Prostate gland (tissue), 2 donors: Measurements from ENCODE around the gene PRSS1. TPM values are rescaled to one million over a fixed set of nuclear protein-coding genes. Genes with fewer than 3 reads are reported as not detected.
"Not testable (repeated sequence)": the region's sequence is repeated elsewhere in the genome, so short reads cannot be mapped to it uniquely, and the experiment has no call there.

Source experiments
- DNase-seq: peaks from one replicate; pipeline ENCODE4 v3.0.0-alpha.2; 2019; ENCODE audit warnings: low spot score
- H3K27ac ChIP-seq, 2 donors: fragments of 200-600 bp; sonication (generic); 2 replicates each; pipeline ENCODE4 v1.5.1; 2017 to 2019
- H3K27me3 ChIP-seq: fragments of 200-600 bp; sonication (generic); replicated peaks from 2 replicates; pipeline ENCODE4 v1.5.1; 2019; ENCODE audit not compliant: insufficient read depth
- H3K36me3 ChIP-seq, 2 donors: fragments of 200-600 bp; sonication (generic); 1 replicate in 1 of 2; 2 replicates in 1 of 2; pipeline versions ENCODE4 v1.5.1 to v1.8.1; 2017 to 2019
- H3K4me1 ChIP-seq: fragments of 200-600 bp; sonication (generic); replicated peaks from 2 replicates; pipeline ENCODE4 v1.5.1; 2019
- H3K4me3 ChIP-seq, 2 donors: fragments of 200-600 bp; sonication (generic); 2 replicates each; pipeline ENCODE4 v1.5.1; 2017 to 2019
- H3K9me3 ChIP-seq: fragments of 200-600 bp; sonication (generic); 2 replicates; pipeline ENCODE4 v1.5.1; 2017
- CTCF ChIP-seq, 4 experiments: fragments of 200-600 bp in 2 of 4; fragments of 450-650 bp in 2 of 4; sonication (generic) in 2 of 4; IDR thresholded peaks; 1 replicate in 3 of 4; 2 replicates in 1 of 4; pipeline ENCODE4 v1.5.1; 2016 to 2019; ENCODE audit warnings: antibody characterized with exemption in 4 of 4, mild to moderate bottlenecking in 2 of 4, moderate library complexity in 2 of 4
- POLR2A ChIP-seq: fragments of 450-650 bp; IDR thresholded peaks from one replicate; pipeline ENCODE4 v1.6.1; 2016; ENCODE audit warnings: antibody characterized with exemption, mild to moderate bottlenecking
- POLR2AphosphoS5 ChIP-seq: sonication (generic); formaldehyde crosslinking; IDR thresholded peaks from one replicate; pipeline ENCODE4 v1.6.1; 2017; ENCODE audit warnings: antibody characterized with exemption
- WGBS: methylation state at CpG from one replicate; pipeline ENCODE4 v1.1.5; 2018; 5-methylcytosine and 5-hydroxymethylcytosine counted together
- intact Hi-C: fragments of 100-400 bp; cut with DNase I; formaldehyde crosslinking; loops from one replicate; pipeline ENCODE4 v1.14.2; 2022
- total RNA-seq, 2 donors: library from RNA; depleted of rRNA; stranded (reverse); fragments of >200 nt; gene quantifications; one replicate each; pipeline ENCODE4 v1.1.0, GENCODE V29; 2016

Gene PRSS1
- not detected for total RNA-seq

GRCh38 chr7:142749218-142749993, at the start of gene PRSS1:
Gene PRSS1 (plus strand): TSS chr7:142749472. CDS start chr7:142749485, 13 bp downstream.
- intact Hi-C loops: no loop called here
- WGBS: 57% methylated on average over 11 of the region's 11 CpGs
- H3K27ac ChIP-seq: no peak within 1 kb of the TSS
- peaks cover 3% of the 10 kb centered on the region for H3K27me3 ChIP-seq
- H3K4me3 ChIP-seq: no peak within 1 kb of the TSS
- no peak for DNase-seq
- TF ChIP-seq POLR2A (no peak), POLR2AphosphoS5 (no peak)
- no peaks in the 10 kb centered on the region for H3K9me3 ChIP-seq
- no peaks in the 10 kb centered on the region for H3K36me3 ChIP-seq
- no peaks in the 10 kb centered on the region for H3K4me1 ChIP-seq

- H3K4me1 ChIP-seq, H3K4me3 ChIP-seq, H3K9me3 ChIP-seq, H3K27ac ChIP-seq, DNase-seq, H3K36me3 ChIP-seq, intact Hi-C loops, H3K27me3 ChIP-seq: not testable (repeated sequence)
- 23% methylated on average over 1 of the region's 1 CpG for WGBS
These were observed 48.3 kb upstream of the PRSS1 start for GRCh38 chr7:142700935-142701334.

DNA sequence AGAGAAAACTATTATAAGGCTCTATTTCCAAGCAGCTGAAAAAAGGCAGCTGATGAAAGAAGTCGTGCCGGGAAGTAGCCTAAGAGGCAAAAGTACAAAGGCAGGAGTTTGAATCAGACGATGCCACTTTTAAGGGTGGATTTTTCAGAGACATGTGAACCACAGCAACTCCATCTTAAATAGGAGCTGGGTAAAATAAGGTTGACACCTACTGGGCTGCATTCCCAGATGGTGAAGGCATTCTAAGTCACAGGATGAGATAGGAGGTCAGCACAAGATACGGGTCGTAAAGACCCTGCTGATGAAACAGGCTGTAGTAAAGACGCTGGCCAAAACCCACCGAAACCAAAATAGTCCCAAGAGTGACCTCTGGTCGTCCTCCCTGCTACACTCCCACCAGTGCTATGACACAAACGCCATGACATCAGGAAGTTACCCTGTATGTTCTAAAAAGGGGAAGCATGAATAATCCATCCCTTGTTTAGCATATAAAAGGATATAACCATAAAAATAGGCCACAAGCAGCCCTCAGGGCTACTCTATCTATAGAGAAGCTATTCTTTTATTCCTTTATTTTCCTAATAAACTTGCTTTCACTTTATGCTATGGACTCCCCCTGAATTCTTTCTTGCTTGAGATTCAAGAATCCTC, 45.5 kb upstream of the PRSS1 start:
- H3K4me3 ChIP-seq: no peak overlapping the region
- no peaks in the 10 kb centered on the region for H3K27me3 ChIP-seq
- WGBS: 69% methylated on average over 9 of the region's 9 CpGs
- TF ChIP-seq POLR2AphosphoS5: no peak
- TF ChIP-seq POLR2A: no peak
- TF ChIP-seq CTCF (IDR thresholded peaks at IDR 0.05): no peak
- H3K9me3 ChIP-seq: no peaks in the 10 kb centered on the region
- no peak for DNase-seq
- H3K27ac ChIP-seq: no peak overlapping the region
- intact Hi-C loops: no loop called here
- no peaks in the 10 kb centered on the region for H3K36me3 ChIP-seq
- no peaks in the 10 kb centered on the region for H3K4me1 ChIP-seq

DNA sequence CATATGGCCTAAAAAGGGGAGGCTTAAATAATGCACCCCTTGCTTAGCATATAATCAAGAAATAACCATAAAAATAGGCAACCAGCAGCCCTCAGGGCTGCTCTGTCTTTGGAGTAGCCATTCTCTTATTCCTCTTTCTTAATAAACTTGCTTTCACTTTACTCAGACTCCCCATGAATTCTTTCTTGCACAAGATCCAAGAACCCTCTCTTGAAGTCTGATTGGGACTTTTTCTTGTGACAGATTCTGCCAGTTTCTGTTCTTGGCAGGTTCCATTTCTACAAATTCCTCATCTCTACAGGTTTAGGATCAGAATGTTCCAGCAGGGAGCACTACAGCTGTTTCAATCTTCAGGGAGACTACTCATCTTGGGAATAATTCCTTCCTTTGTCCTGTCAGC, 40.5 kb upstream of the PRSS1 start:
- intact Hi-C loops, H3K27ac ChIP-seq, H3K4me1 ChIP-seq, H3K9me3 ChIP-seq, H3K4me3 ChIP-seq, H3K36me3 ChIP-seq, DNase-seq, H3K27me3 ChIP-seq: not testable (repeated sequence)

DNA sequence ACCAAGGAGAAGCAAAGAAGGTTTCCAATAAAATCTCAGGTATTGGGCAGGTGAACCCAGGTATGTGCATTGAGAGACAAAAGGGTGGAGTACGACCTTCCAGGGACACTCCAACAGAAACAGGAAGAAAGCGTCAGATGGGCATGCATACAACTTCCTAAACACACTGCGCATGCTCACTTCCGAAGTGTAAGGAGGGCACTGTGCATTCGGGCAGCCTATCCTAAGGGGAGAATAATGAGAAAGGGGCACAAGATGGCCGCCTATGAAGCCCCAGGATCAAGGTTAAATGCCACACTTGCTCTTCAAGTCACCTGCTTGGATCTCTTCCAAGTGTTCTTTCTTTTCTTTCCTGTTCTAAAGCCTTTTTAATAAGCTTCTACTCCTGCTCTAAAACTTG, 39.4 kb upstream of the PRSS1 start:
- H3K4me3 ChIP-seq: no peak overlapping the region
- TF ChIP-seq POLR2AphosphoS5: no peak
- no peak for TF ChIP-seq POLR2A
- TF ChIP-seq CTCF (IDR thresholded peaks at IDR 0.05): no peak
- H3K27me3 ChIP-seq: no peaks in the 10 kb centered on the region
- no peaks in the 10 kb centered on the region for H3K9me3 ChIP-seq
- DNase-seq: no peak
- H3K4me1 ChIP-seq: no peaks in the 10 kb centered on the region
- H3K36me3 ChIP-seq: no peaks in the 10 kb centered on the region
- WGBS: 79% methylated on average over 6 of the region's 6 CpGs
- intact Hi-C loops: no loop called here
- no peak overlapping the region for H3K27ac ChIP-seq

DNA sequence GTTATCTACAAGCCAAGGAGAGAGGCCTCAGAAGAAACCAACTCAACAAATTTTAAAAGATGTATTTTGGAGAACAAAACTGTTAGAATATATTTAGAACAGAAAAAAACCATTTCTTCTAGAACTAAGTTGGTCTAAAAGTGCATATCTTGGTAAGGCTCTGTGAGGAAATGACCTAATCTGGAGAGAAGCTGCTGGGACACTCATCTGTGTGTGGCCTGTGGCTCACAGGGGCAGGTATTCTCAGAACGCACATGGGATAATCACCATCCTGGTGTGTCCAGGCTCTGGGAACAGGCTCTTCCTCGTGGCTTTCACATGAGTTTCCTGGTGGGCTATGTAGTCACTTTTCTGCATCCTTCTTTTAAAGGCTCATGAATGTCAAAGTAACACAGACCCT, 38.1 kb upstream of the PRSS1 start:
- H3K4me1 ChIP-seq: no peaks in the 10 kb centered on the region
- no peaks in the 10 kb centered on the region for H3K27me3 ChIP-seq
- WGBS: 50% methylated on average over 2 of the region's 2 CpGs
- no peaks in the 10 kb centered on the region for H3K9me3 ChIP-seq
- H3K27ac ChIP-seq: no peak overlapping the region
- TF ChIP-seq POLR2A (no peak), CTCF (IDR thresholded peaks at IDR 0.05) (no peak), POLR2AphosphoS5 (no peak)
- intact Hi-C loops: no loop called here
- no peaks in the 10 kb centered on the region for H3K36me3 ChIP-seq
- DNase-seq: no peak
- no peak overlapping the region for H3K4me3 ChIP-seq
